HEK293 (cell line): ENCODE measurements around the gene RNF113B.
A peak's percentile ranks its signal among the peaks of the same experiment; 100 is the strongest.

Experiments
- CTCF ChIA-PET: fragments of 350-600 bp; formaldehyde crosslinking; extraction: SDS; loops from one replicate; lab custom pipeline; 2021; ENCODE audit warnings: antibody characterized with exemption; lab: Yijun Ruan, JAX
- POLR2A ChIA-PET: fragments of 300-600 bp; formaldehyde crosslinking; extraction: SDS; loops from one replicate; lab custom pipeline; 2020; ENCODE audit warnings: antibody characterized with exemption, inconsistent platforms; lab: Yijun Ruan, JAX
- H3K27ac ChIP-seq: fragments of 200-500 bp; sonication (Bioruptor generic); 2 replicates; pipeline ENCODE4 v1.5.1; 2014; ENCODE audit warnings: low read depth, low read length, control low read depth, inconsistent platforms; ENCODE audit errors: extremely low read depth
- H3K36me3 ChIP-seq, 2 experiments: fragments of 200-500 bp in 1 of 2; sonication (Bioruptor generic) in 1 of 2; 1 replicate in 1 of 2; 2 replicates in 1 of 2; pipeline ENCODE4 v1.5.1; 2014 to 2017; ENCODE audit warnings: inconsistent platforms in 2 of 2, low read length in 2 of 2; ENCODE audit not compliant: control insufficient read depth in 2 of 2, insufficient read depth in 1 of 2
- H3K4me1 ChIP-seq: fragments of 200-500 bp; sonication (Bioruptor generic); 2 replicates; pipeline ENCODE4 v1.5.1; 2014; ENCODE audit warnings: mild to moderate bottlenecking, low read length, inconsistent platforms; ENCODE audit not compliant: control insufficient read depth, insufficient read depth
- H3K4me3 ChIP-seq: 2 replicates; pipeline ENCODE4 v1.5.1; 2011; ENCODE audit warnings: low read depth, mild to moderate bottlenecking, control low read depth, low read length, moderate library complexity
- H3K9me3 ChIP-seq: fragments of 200-500 bp; sonication (Bioruptor generic); 2 replicates; pipeline ENCODE4 v1.5.1; 2014; ENCODE audit warnings: low read depth, low read length, inconsistent platforms; ENCODE audit not compliant: control insufficient read depth, insufficient read depth
- FEZF1 ChIP-seq: fragments of 450-650 bp; formaldehyde crosslinking; IDR thresholded peaks from 2 replicates; pipeline ENCODE4 v1.5.1; 2016; ENCODE audit warnings: missing biosample characterization, missing genetic modification characterization
- GLI4 ChIP-seq: fragments of 450-650 bp; formaldehyde crosslinking; IDR thresholded peaks from 2 replicates; pipeline ENCODE4 v1.5.1; 2016; ENCODE audit warnings: missing biosample characterization, missing genetic modification characterization
- KLF10 ChIP-seq: fragments of 450-650 bp; IDR thresholded peaks from 2 replicates; pipeline ENCODE4 v1.5.1; 2018; ENCODE audit warnings: missing biosample characterization, mild to moderate bottlenecking, missing genetic modification characterization
- SP7 ChIP-seq: fragments of 450-650 bp; formaldehyde crosslinking; IDR thresholded peaks from 2 replicates; pipeline ENCODE4 v1.5.1; 2016; ENCODE audit warnings: missing biosample characterization, missing genetic modification characterization
- ZBTB8A ChIP-seq: fragments of 450-650 bp; formaldehyde crosslinking; IDR thresholded peaks from 2 replicates; pipeline ENCODE4 v1.5.1; 2016; ENCODE audit warnings: missing biosample characterization, missing genetic modification characterization
- ZNF112 ChIP-seq: fragments of 450-650 bp; formaldehyde crosslinking; IDR thresholded peaks from 2 replicates; pipeline ENCODE4 v1.5.0; 2017; ENCODE audit warnings: missing biosample characterization, missing genetic modification characterization
- ZNF114 ChIP-seq: fragments of 450-650 bp; formaldehyde crosslinking; IDR thresholded peaks from 2 replicates; pipeline ENCODE4 v1.5.0; 2017; ENCODE audit warnings: missing biosample characterization, missing genetic modification characterization
- ZNF121 ChIP-seq: fragments of 450-650 bp; formaldehyde crosslinking; IDR thresholded peaks from 2 replicates; pipeline ENCODE4 v1.5.1; 2016; ENCODE audit warnings: missing biosample characterization, missing genetic modification characterization
- ZNF2 ChIP-seq: fragments of 450-650 bp; formaldehyde crosslinking; IDR thresholded peaks from 2 replicates; pipeline ENCODE4 v1.5.1; 2016; ENCODE audit warnings: missing biosample characterization, missing genetic modification characterization
- ZNF311 ChIP-seq: fragments of 450-650 bp; formaldehyde crosslinking; IDR thresholded peaks from 2 replicates; pipeline ENCODE4 v1.5.1; 2017; ENCODE audit warnings: missing biosample characterization, missing genetic modification characterization, borderline replicate concordance
- ZNF394 ChIP-seq: fragments of 450-650 bp; formaldehyde crosslinking; IDR thresholded peaks from 2 replicates; pipeline ENCODE4 v1.5.1; 2016; ENCODE audit warnings: missing biosample characterization, missing genetic modification characterization, mild to moderate bottlenecking, moderate library complexity, borderline replicate concordance
- ZNF521 ChIP-seq: fragments of 450-650 bp; formaldehyde crosslinking; IDR thresholded peaks from 2 replicates; pipeline ENCODE4 v1.5.1; 2017; ENCODE audit warnings: missing biosample characterization, mild to moderate bottlenecking, missing genetic modification characterization
- ZNF600 ChIP-seq: fragments of 450-650 bp; formaldehyde crosslinking; IDR thresholded peaks from 2 replicates; pipeline ENCODE4 v1.5.1; 2016; ENCODE audit warnings: missing biosample characterization, missing genetic modification characterization
- ZNF660 ChIP-seq: fragments of 450-650 bp; IDR thresholded peaks from 2 replicates; pipeline ENCODE4 v1.5.1; 2018; ENCODE audit warnings: missing biosample characterization, mild to moderate bottlenecking, missing genetic modification characterization
- ZNF670 ChIP-seq: fragments of 450-650 bp; formaldehyde crosslinking; IDR thresholded peaks from 2 replicates; pipeline ENCODE4 v1.5.1; 2016; ENCODE audit warnings: missing biosample characterization, missing genetic modification characterization, low read depth
- ZNF707 ChIP-seq: fragments of 450-650 bp; formaldehyde crosslinking; IDR thresholded peaks from 2 replicates; pipeline ENCODE4 v1.5.1; 2016; ENCODE audit warnings: missing biosample characterization, missing genetic modification characterization
- ZXDB ChIP-seq: fragments of 450-650 bp; formaldehyde crosslinking; IDR thresholded peaks from 2 replicates; pipeline ENCODE4 v1.5.1; 2016; ENCODE audit warnings: missing biosample characterization, missing genetic modification characterization
- TF ChIP-seq, protein P1 (sequence below): fragments of 450-650 bp; formaldehyde crosslinking; IDR thresholded peaks from 2 replicates; pipeline ENCODE4 v1.5.1; 2016; ENCODE audit warnings: missing biosample characterization, missing genetic modification characterization
- TF ChIP-seq, protein P2 (sequence below): fragments of 450-650 bp; formaldehyde crosslinking; IDR thresholded peaks from 2 replicates; pipeline ENCODE4 v1.5.1; 2016; ENCODE audit warnings: missing biosample characterization, missing genetic modification characterization
- TF ChIP-seq, protein P3 (sequence below): fragments of 450-650 bp; formaldehyde crosslinking; IDR thresholded peaks from 2 replicates; pipeline ENCODE4 v1.5.1; 2016; ENCODE audit warnings: missing biosample characterization, missing genetic modification characterization
- TF ChIP-seq, protein P4 (sequence below): fragments of 450-650 bp; formaldehyde crosslinking; IDR thresholded peaks from 2 replicates; pipeline ENCODE4 v1.5.1; 2016; ENCODE audit warnings: missing biosample characterization, missing genetic modification characterization
- TF ChIP-seq, protein P5 (sequence below): fragments of 450-650 bp; formaldehyde crosslinking; IDR thresholded peaks from 2 replicates; pipeline ENCODE4 v1.5.1; 2016; ENCODE audit warnings: missing biosample characterization, missing genetic modification characterization
- TF ChIP-seq, protein P6 (sequence below): fragments of 450-650 bp; formaldehyde crosslinking; IDR thresholded peaks from 2 replicates; pipeline ENCODE4 v1.5.1; 2017; ENCODE audit warnings: missing biosample characterization, missing genetic modification characterization

The RNF113B gene

DNA sequence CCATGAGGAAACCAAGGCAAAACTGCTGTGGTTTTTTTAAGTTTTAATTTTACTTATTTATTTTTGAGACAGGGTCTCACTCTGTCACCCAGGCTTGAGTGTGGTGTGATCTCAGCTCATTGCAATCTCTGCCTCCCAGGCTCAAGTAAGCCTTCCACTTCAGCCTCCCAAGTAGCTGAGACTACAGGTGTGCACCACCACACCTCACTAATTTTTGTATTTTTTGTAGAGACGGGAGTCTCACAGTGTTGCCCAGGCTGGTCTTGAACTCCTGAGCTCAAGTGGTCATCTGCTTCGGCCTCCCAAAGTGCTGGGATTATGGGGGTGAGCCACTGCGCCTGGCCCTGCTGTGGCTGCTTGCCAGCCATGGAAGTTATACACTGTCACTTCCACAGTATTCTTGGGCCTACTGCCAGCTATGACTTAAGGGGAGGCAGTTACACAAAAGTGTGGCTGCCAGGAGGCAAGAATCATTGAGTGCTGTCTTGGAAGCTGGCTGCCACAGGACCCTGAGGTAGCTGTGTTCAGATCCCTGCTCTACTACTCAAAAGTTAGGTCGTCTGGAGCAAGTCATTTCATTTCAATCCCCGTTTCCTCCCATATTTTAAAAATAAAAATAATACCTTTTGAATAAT is 21.5 kb downstream of the RNF113B start:
- Histone ChIP-seq H3K4me1 (peaks cover 6% of the 10 kb centered on the region), H3K4me3 (no peak overlapping the region), H3K36me3 (no peaks in the 10 kb centered on the region), H3K9me3 (no peaks in the 10 kb centered on the region), H3K27ac (no peak overlapping the region)
- ChIA-PET POLR2A (no interaction called here), CTCF (interaction anchor here (1.4 kb wide), 1 partner anchor 11 kb away, joined by 6 read pairs; no protein-coding TSS in a partner anchor)
- TF ChIP-seq, protein P1, sequence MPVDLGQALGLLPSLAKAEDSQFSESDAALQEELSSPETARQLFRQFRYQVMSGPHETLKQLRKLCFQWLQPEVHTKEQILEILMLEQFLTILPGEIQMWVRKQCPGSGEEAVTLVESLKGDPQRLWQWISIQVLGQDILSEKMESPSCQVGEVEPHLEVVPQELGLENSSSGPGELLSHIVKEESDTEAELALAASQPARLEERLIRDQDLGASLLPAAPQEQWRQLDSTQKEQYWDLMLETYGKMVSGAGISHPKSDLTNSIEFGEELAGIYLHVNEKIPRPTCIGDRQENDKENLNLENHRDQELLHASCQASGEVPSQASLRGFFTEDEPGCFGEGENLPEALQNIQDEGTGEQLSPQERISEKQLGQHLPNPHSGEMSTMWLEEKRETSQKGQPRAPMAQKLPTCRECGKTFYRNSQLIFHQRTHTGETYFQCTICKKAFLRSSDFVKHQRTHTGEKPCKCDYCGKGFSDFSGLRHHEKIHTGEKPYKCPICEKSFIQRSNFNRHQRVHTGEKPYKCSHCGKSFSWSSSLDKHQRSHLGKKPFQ (tag by site-specific recombination) = 0 out of 2 replicates have a peak, but pooled peaks have one; percentile 20
- TF ChIP-seq ZNF114 (no peak), ZNF670 (tag by site-specific recombination) (no peak), ZXDB (tag by site-specific recombination) (no peak), ZNF121 (0 out of 2 replicates have a peak, but pooled peaks have one; percentile 41), FEZF1 (tag by site-specific recombination) (no peak), ZNF660 (tag by site-specific recombination) (peak; percentile 21; the same call in 1 of the 2 replicates), ZNF707 (tag by site-specific recombination) (no peak), SP7 (tag by site-specific recombination) (0 out of 2 replicates have a peak, but pooled peaks have one; percentile 23), ZNF2 (tag by site-specific recombination) (0 out of 2 replicates have a peak, but pooled peaks have one; percentile 66), ZNF394 (no peak), ZNF521 (tag by site-specific recombination) (no peak), GLI4 (tag by site-specific recombination) (no peak), KLF10 (no peak), ZNF600 (0 out of 2 replicates have a peak, but pooled peaks have one; percentile 40), ZNF311 (tag by site-specific recombination) (no peak), ZNF112 (tag by site-specific recombination) (no peak), ZBTB8A (tag by site-specific recombination) (0 out of 2 replicates have a peak, but pooled peaks have one; percentile 22)
- TF ChIP-seq, protein P2, sequence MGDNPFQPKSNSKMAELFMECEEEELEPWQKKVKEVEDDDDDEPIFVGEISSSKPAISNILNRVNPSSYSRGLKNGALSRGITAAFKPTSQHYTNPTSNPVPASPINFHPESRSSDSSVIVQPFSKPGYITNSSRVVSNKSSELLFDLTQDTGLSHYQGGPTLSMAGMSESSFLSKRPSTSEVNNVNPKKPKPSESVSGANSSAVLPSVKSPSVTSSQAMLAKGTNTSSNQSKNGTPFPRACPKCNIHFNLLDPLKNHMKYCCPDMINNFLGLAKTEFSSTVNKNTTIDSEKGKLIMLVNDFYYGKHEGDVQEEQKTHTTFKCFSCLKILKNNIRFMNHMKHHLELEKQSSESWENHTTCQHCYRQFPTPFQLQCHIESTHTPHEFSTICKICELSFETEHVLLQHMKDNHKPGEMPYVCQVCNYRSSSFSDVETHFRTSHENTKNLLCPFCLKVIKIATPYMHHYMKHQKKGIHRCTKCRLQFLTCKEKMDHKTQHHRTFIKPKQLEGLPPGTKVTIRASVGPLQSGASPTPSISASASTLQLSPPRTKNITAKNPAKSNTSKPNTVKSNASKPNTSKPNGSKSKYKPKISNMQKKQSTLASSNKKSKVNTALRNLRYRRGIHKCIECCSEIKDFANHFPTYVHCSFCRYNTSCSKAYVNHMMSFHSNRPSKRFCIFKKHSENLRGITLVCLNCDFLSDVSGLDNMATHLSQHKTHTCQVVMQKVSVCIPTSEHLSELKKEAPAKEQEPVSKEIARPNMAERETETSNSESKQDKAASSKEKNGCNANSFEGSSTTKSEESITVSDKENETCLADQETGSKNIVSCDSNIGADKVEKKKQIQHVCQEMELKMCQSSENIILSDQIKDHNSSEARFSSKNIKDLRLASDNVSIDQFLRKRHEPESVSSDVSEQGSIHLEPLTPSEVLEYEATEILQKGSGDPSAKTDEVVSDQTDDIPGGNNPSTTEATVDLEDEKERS = peak; percentile 88
- TF ChIP-seq, protein P3, sequence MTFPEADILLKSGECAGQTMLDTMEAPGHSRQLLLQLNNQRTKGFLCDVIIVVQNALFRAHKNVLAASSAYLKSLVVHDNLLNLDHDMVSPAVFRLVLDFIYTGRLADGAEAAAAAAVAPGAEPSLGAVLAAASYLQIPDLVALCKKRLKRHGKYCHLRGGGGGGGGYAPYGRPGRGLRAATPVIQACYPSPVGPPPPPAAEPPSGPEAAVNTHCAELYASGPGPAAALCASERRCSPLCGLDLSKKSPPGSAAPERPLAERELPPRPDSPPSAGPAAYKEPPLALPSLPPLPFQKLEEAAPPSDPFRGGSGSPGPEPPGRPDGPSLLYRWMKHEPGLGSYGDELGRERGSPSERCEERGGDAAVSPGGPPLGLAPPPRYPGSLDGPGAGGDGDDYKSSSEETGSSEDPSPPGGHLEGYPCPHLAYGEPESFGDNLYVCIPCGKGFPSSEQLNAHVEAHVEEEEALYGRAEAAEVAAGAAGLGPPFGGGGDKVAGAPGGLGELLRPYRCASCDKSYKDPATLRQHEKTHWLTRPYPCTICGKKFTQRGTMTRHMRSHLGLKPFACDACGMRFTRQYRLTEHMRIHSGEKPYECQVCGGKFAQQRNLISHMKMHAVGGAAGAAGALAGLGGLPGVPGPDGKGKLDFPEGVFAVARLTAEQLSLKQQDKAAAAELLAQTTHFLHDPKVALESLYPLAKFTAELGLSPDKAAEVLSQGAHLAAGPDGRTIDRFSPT (tag by site-specific recombination) = no peak
- TF ChIP-seq, protein P4, sequence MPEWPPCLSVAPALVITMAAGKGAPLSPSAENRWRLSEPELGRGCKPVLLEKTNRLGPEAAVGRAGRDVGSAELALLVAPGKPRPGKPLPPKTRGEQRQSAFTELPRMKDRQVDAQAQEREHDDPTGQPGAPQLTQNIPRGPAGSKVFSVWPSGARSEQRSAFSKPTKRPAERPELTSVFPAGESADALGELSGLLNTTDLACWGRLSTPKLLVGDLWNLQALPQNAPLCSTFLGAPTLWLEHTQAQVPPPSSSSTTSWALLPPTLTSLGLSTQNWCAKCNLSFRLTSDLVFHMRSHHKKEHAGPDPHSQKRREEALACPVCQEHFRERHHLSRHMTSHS (tag by site-specific recombination) = no peak
- TF ChIP-seq, protein P5, sequence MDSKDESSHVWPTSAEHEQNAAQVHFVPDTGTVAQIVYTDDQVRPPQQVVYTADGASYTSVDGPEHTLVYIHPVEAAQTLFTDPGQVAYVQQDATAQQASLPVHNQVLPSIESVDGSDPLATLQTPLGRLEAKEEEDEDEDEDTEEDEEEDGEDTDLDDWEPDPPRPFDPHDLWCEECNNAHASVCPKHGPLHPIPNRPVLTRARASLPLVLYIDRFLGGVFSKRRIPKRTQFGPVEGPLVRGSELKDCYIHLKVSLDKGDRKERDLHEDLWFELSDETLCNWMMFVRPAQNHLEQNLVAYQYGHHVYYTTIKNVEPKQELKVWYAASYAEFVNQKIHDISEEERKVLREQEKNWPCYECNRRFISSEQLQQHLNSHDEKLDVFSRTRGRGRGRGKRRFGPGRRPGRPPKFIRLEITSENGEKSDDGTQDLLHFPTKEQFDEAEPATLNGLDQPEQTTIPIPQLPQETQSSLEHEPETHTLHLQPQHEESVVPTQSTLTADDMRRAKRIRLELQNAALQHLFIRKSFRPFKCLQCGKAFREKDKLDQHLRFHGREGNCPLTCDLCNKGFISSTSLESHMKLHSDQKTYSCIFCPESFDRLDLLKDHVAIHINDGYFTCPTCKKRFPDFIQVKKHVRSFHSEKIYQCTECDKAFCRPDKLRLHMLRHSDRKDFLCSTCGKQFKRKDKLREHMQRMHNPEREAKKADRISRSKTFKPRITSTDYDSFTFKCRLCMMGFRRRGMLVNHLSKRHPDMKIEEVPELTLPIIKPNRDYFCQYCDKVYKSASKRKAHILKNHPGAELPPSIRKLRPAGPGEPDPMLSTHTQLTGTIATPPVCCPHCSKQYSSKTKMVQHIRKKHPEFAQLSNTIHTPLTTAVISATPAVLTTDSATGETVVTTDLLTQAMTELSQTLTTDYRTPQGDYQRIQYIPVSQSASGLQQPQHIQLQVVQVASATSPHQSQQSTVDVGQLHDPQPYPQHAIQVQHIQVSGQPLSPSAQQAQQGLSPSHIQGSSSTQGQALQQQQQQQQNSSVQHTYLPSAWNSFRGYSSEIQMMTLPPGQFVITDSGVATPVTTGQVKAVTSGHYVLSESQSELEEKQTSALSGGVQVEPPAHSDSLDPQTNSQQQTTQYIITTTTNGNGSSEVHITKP (tag by site-specific recombination) = peak; percentile 55; the same call in 1 of the 2 replicates
- TF ChIP-seq, protein P6, sequence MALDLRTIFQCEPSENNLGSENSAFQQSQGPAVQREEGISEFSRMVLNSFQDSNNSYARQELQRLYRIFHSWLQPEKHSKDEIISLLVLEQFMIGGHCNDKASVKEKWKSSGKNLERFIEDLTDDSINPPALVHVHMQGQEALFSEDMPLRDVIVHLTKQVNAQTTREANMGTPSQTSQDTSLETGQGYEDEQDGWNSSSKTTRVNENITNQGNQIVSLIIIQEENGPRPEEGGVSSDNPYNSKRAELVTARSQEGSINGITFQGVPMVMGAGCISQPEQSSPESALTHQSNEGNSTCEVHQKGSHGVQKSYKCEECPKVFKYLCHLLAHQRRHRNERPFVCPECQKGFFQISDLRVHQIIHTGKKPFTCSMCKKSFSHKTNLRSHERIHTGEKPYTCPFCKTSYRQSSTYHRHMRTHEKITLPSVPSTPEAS = no peak
